HEK293T (cell line): Measurements from ENCODE around the gene HOXC4.

Experiments used
- HDGF ChIP-seq: fragments of 450-650 bp; IDR thresholded peaks from 2 replicates; pipeline ENCODE4 v1.6.1; 2017; ENCODE audit warnings: antibody characterized with exemption, borderline replicate concordance
- LEF1 ChIP-seq: fragments of 450-650 bp; IDR thresholded peaks from 2 replicates; pipeline ENCODE4 v1.6.1; 2017; ENCODE audit warnings: mild to moderate bottlenecking, borderline replicate concordance
- TF ChIP-seq, protein P1 (sequence below): fragments of 450-650 bp; IDR thresholded peaks from 2 replicates; pipeline ENCODE4 v1.6.1; 2016

DNA sequence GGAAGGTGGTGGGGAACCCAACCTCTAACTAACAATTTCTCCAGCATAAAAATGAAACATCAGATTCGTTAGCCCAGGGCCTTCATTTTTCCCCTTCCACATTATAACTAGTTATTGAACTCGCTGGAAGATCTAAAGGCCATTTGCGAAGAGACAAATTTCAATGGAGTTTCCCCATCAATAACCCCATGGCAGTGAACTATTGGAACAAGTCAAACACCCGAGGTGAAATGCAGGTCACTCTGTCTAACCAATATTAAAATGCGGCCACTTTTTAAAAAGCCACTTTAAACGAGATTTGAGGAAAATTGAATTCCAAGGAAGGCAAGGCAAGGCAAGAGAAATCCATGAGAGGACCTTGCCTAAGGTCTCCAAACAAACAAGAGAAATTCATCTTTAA is 4.5 kb upstream of the HOXC4 start:
- TF ChIP-seq, protein P1, sequence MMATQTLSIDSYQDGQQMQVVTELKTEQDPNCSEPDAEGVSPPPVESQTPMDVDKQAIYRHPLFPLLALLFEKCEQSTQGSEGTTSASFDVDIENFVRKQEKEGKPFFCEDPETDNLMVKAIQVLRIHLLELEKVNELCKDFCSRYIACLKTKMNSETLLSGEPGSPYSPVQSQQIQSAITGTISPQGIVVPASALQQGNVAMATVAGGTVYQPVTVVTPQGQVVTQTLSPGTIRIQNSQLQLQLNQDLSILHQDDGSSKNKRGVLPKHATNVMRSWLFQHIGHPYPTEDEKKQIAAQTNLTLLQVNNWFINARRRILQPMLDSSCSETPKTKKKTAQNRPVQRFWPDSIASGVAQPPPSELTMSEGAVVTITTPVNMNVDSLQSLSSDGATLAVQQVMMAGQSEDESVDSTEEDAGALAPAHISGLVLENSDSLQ, result no peak
- no peak for TF ChIP-seq HDGF
- TF ChIP-seq LEF1, result no peak
